Omental fat pad (tissue), 4 donors: ENCODE data around the gene CALML6. TPM values are rescaled to one million over a fixed set of nuclear protein-coding genes. Genes with fewer than 3 reads are reported as not detected.

ENCODE experiments used
- ATAC-seq: fragments of 150-250 bp; one replicate; pipeline ENCODE4 v1.9.1; 2016; ENCODE audit warnings: mild to moderate bottlenecking, moderate library complexity; ENCODE audit not compliant: low FRiP score
- DNase-seq: peaks from one replicate; pipeline ENCODE4 v3.0.0-alpha.2; 2019; ENCODE audit warnings: low spot score
- total RNA-seq, 4 donors: library from RNA; depleted of rRNA; stranded (reverse); fragments of >200 nt; gene quantifications; one replicate each; pipeline ENCODE4 v1.1.0, GENCODE V29; 2016
- TF ChIP-seq, protein P1 (sequence below), 3 donors: fragments of 450-650 bp; IDR thresholded peaks; one replicate each; pipeline ENCODE4 v1.5.1; 2016 to 2017; ENCODE audit warnings: antibody characterized with exemption in 3 of 3, mild to moderate bottlenecking in 3 of 3, moderate library complexity in 2 of 3

Gene CALML6
- total RNA-seq, 4 donors from 2014 or later = not detected

DNA sequence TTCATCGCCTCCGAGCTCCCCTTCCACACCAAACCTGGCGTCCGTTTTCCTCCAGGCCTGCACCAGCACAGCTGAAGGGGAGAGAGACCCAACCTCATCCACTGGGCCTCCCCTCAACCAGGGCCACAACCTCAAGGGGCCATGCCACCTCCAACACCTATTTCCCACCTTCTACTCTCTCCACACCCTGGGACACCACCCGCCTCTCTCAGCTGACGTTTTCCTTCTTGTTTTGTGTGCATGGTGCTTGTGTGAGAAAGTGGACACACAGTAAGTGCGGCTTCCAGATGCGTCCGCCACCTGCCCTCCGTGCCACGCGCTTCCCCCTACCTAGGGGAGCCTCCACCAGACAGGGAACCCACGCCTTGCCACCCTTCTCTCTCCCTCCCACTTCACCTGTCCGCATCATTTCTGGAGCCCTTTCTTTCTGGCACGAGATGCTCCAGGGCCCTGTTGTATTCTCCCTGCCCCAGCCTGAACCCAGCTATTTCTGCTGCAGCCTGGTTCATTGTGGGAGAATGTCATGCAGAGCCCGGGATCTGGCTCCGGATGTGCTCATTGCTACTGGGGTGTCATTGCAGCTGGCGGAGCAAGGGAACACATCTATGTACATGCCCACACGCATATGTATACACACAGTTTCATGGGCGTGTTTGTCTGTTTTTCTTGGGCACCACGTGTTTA lies 22.8 kb upstream of the CALML6 start:
- DNase-seq (no peak), ATAC-seq (no peak)
- TF ChIP-seq, protein P1, sequence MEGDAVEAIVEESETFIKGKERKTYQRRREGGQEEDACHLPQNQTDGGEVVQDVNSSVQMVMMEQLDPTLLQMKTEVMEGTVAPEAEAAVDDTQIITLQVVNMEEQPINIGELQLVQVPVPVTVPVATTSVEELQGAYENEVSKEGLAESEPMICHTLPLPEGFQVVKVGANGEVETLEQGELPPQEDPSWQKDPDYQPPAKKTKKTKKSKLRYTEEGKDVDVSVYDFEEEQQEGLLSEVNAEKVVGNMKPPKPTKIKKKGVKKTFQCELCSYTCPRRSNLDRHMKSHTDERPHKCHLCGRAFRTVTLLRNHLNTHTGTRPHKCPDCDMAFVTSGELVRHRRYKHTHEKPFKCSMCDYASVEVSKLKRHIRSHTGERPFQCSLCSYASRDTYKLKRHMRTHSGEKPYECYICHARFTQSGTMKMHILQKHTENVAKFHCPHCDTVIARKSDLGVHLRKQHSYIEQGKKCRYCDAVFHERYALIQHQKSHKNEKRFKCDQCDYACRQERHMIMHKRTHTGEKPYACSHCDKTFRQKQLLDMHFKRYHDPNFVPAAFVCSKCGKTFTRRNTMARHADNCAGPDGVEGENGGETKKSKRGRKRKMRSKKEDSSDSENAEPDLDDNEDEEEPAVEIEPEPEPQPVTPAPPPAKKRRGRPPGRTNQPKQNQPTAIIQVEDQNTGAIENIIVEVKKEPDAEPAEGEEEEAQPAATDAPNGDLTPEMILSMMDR (IDR thresholded peaks at IDR 0.05) = no peak

DNA sequence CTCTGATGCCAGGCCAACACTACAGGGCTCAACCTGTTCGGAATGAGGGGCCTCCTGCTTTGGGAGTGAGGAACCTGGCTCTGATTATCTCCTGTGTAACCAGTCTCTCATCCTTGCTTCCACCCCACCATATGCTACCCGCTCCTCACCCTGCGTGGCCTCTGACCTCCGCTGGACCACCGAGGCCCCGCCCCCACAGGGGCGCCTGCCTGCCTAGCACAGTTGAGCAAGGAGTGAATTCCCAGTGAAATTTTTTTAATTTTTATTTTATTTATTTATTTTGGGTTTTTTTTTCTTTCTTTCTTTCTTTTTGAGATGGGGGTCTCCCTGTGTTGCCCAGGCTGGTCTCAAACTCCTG lies 22.3 kb upstream of the CALML6 start:
- DNase-seq (no peak), ATAC-seq (no peak)
- TF ChIP-seq, protein P1 (IDR thresholded peaks at IDR 0.05) = no peak

DNA sequence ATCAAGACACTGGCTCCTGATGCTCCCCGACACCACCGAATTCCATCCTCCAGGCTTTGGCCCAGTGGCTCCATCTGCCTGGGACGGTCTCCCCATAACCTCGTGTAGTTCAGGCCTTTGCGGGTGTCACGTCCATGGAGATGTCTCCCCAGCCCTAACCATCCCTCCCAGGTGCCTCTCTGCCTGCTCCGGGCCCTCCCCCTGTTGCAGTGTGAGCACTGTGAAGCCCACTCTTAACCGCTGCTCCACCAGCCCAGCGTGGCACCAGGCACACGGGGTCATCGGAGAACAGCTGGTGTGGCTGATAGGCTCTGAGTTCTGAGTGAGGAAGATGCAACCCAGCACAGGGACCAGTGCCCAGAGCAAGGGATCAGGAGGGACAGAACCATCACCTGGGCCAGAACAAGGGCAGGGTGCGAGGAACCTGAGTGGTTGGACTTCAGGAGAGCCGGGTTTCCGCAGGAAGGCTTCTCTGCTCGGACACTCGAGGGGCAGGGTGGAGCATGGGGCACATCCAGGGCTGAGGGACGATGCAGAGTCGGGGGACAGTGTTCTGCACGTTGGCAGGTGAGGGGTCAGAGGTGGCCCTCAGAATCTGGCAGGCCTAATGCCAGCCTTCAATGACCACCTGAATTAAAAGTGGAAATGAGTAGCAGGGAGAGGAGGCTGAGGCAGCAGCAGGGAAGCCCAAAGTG lies 21.6 kb upstream of the CALML6 start:
- no peak for DNase-seq
- ATAC-seq = no peak
- TF ChIP-seq, protein P1 (IDR thresholded peaks at IDR 0.05) = no peak

DNA sequence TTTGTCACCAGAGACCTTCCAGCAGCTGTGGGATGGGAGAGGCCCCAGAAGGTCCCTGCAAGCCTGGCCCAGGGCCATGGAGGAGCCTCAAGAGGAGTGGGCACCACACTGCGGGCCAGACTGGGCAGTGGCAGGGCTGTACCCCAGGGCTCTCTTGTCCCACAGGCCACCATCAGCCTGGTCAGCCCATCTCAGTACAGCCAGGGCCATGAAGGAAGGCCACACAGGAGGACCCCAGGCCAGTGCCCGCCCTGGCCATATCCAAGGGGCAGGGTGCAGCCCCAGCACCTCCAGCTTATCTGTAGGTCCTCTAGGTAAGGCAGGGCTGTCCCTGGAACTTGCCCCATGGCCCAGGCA lies 21.1 kb upstream of the CALML6 start:
- ATAC-seq (no peak), DNase-seq (no peak)
- TF ChIP-seq, protein P1 (IDR thresholded peaks at IDR 0.05) = no peak

DNA sequence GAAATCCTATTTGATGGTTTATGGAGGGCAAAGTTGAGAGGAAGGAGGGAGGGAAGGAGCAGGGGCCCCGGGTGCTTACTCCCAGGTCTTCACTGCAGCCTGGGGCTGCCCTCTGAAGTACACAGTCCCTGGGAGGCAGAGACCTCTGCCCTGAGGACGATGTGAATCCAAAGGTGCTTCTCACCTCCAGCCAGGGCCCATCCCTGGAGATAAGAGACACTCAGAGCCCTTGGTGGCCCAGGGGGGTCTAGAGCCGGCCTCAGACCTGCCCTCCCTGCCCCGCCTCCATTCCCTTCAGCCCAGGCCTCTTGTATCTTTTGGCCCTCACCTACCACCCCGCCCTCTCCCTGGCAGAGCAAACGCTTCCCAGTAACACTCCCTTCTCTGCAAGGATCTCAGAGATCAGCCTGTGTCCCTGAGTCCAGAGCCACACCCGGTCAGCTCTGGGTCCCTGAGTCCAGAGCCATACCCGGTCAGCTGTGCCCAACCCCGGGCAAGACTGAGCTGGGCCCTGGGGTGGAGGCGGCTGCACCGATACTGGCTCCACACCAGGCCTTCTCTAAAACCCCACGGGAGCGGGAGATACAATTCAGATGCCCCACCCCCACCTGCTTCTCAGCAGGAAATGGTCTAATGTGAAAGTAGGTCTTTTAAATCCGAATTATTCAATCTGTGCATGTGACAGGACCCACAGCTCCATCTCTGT lies 20.6 kb upstream of the CALML6 start:
- no peak for DNase-seq
- TF ChIP-seq, protein P1 (IDR thresholded peaks at IDR 0.05) = no peak
- ATAC-seq = no peak

DNA sequence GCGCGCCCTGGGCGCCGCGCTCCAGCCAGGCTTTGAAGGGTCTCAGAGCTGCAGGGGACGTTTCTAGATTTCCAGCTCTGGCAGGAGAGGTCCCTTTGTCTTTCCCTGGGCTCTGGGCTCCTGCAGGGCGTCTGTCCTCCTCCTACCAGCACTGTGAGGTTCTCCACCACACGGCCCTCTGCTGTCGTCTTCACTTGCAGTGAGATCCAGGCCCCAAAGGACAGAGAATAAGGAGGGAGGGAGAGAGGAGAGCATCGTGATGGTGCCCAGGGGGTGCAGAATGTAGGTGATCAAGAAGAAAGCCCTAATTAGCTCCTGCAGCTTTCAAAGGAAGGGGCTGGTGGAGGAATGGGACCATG lies 20.0 kb upstream of the CALML6 start:
- DNase-seq = no peak
- no peak for ATAC-seq
- TF ChIP-seq, protein P1 (IDR thresholded peaks at IDR 0.05) = no peak
